ENCODE data around the gene PARL.

The PARL gene

DNA sequence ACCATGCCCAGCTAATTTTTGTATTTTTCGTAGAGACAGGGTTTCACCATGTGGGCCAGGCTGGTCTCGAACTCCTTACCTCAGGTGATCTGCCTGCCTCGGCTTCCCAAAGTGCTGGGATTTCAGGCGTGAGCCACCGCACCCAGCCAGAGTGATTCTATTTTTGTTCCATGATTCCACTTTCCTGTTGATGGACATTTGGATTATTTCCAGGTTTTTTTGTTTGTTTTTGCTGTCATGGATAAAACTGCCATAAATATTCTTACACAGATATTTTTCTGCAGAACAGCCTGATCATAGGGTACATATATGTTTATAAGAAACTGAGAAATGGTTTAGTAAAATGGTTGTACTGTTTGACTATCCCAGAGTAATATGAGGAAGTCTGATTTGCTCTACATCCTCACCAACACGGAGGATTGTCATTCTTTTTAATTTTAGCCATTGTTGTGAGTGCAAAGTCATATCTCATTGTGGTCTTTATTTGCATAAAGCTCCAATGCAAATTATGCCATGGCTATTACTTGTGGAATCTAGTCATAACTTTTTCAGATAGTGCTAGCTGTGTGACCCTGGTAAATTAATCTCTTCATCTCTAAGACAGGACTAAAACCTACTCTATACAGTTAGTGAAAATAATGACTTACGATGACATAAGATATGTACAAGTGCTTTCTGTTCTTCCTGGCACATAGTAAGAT is 102.0 kb downstream of the PARL start:
- DNase-seq: no peak

DNA sequence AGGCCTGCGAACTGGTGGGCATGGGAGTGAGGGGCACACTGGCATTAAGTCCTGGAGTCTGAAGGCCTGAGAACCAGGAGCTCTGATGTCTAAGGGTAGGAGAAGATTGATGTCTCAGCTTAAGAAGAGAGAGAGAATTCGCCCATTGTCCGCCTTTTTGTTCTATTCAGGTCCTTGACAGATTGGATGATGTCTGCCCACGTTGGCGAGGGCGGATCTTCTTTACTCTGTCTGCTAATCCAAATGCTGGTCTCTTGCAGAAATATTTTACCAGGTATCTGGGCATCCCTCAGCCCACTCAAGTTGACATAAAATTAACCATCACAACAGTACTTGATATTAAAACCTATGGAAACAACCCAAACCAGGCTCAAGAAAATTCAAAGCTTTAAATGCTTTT is 103.4 kb downstream of the PARL start:
- no peak for DNase-seq

DNA sequence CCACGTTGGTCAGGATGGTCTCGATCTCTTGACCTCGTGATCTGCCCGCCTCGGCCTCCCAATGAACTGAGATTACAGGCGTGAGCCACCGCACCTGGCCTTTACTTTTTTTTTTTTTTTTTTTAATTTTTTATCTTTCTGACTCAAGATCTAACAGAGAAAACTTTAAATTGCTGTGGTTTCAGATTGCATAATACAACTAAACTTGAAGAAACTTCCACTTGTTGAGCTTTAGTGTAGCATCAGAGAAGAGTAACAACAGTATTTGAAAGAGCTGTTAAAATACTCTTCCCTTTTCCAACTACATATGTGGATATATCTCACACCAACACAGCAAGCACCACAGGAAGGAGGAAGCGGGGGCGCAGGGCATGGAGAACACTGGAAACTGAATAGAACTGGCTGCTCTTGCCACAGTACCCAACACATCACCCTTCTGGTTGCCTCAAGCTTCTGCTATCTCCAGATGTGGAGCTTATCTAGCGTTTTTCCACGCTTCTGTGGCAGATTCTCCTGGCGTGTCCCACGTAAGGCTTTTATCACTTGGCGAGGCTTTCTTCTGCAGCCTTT is 104.7 kb downstream of the PARL start:
- DNase-seq: peak; percentile 64
